Neural cell (in vitro differentiated cells): ENCODE data around the gene APBA2.

ENCODE experiments used
- EZH2 ChIP-seq: fragments of 200-600, 300-800 bp; shearing (Covaris generic), sonication (generic); IDR thresholded peaks from 2 replicates; pipeline ENCODE4 v1.6.1; 2014; ENCODE audit warnings: antibody characterized with exemption, low read length, borderline replicate concordance, mild to moderate bottlenecking; ENCODE audit not compliant: insufficient read depth, poor library complexity, severe bottlenecking
- MXI1 ChIP-seq: fragments of 450-650 bp; conservative IDR thresholded peaks from 2 replicates; pipeline ENCODE4 v1.6.1; 2014; ENCODE audit warnings: antibody characterized with exemption, mild to moderate bottlenecking; ENCODE audit not compliant: poor library complexity, severe bottlenecking
- POLR2AphosphoS5 ChIP-seq: IDR thresholded peaks from 2 replicates; pipeline ENCODE4 v1.6.1; 2012
- TAF1 ChIP-seq: IDR thresholded peaks from 2 replicates; pipeline ENCODE4 v1.6.1; 2012; ENCODE audit warnings: low read depth
- TF ChIP-seq, protein P1 (sequence below): fragments of 450-650 bp; IDR thresholded peaks from 2 replicates; pipeline ENCODE4 v1.5.1; 2014; ENCODE audit warnings: antibody characterized with exemption, mild to moderate bottlenecking, moderate library complexity; ENCODE audit not compliant: poor library complexity, severe bottlenecking

DNA sequence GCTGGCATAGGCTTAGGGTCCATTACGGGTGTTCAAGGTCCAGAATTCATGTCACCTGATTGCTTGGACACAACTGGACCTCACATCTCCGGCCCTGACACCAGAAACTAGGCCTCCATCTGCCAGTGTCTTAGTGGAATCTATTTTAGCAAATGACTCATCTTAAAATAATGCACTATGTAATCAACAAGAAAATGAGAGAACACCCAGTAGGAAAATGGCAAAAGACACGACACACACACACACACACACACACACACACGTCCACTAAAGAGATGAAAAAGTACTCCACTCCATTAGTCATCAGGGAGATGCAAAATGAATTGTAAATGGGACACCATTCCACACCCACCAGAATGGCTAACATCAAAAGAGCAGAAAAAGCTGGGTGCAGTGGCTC, 11.2 kb downstream of the APBA2 start:
- TF ChIP-seq, protein P1, sequence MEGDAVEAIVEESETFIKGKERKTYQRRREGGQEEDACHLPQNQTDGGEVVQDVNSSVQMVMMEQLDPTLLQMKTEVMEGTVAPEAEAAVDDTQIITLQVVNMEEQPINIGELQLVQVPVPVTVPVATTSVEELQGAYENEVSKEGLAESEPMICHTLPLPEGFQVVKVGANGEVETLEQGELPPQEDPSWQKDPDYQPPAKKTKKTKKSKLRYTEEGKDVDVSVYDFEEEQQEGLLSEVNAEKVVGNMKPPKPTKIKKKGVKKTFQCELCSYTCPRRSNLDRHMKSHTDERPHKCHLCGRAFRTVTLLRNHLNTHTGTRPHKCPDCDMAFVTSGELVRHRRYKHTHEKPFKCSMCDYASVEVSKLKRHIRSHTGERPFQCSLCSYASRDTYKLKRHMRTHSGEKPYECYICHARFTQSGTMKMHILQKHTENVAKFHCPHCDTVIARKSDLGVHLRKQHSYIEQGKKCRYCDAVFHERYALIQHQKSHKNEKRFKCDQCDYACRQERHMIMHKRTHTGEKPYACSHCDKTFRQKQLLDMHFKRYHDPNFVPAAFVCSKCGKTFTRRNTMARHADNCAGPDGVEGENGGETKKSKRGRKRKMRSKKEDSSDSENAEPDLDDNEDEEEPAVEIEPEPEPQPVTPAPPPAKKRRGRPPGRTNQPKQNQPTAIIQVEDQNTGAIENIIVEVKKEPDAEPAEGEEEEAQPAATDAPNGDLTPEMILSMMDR: no peak
- TF ChIP-seq POLR2AphosphoS5: no peak
- no peak for TF ChIP-seq EZH2
- no peak for TF ChIP-seq TAF1
- TF ChIP-seq MXI1: no peak
